NB4 (cell line): ENCODE measurements around the gene COPE.

Experiments
- POLR2A ChIP-seq: IDR thresholded peaks from 2 replicates; pipeline ENCODE4 v1.6.1; 2011; ENCODE audit warnings: mild to moderate bottlenecking; ENCODE audit not compliant: insufficient read length; ENCODE audit errors: extremely low read depth
- TF ChIP-seq, protein P1 (sequence below): IDR thresholded peaks from one replicate; pipeline ENCODE4 v1.5.1; 2012; ENCODE audit warnings: low read depth, low read length

DNA sequence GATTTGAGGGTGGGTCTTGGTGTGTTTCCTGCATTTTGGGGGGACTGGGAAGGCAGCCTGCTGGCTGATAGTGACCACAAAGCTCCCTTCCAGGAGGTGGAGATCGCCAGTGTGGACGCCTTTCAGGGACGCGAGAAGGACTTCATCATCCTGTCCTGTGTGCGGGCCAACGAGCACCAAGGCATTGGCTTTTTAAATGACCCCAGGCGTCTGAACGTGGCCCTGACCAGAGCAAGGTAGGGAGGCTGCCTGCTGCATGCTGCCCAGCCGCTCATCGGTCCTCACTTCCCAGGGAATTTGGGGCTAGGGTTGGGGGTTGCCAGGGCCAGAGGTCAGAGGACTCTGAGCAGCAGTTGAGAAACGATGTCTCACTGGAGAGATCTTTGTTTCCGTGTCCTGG lies 57.3 kb downstream of the COPE start:
- TF ChIP-seq, protein P1, sequence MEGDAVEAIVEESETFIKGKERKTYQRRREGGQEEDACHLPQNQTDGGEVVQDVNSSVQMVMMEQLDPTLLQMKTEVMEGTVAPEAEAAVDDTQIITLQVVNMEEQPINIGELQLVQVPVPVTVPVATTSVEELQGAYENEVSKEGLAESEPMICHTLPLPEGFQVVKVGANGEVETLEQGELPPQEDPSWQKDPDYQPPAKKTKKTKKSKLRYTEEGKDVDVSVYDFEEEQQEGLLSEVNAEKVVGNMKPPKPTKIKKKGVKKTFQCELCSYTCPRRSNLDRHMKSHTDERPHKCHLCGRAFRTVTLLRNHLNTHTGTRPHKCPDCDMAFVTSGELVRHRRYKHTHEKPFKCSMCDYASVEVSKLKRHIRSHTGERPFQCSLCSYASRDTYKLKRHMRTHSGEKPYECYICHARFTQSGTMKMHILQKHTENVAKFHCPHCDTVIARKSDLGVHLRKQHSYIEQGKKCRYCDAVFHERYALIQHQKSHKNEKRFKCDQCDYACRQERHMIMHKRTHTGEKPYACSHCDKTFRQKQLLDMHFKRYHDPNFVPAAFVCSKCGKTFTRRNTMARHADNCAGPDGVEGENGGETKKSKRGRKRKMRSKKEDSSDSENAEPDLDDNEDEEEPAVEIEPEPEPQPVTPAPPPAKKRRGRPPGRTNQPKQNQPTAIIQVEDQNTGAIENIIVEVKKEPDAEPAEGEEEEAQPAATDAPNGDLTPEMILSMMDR: no peak
- no peak for TF ChIP-seq POLR2A
